ENCODE data around the gene KIF18A. TPM values are rescaled to one million over a fixed set of nuclear protein-coding genes. Genes with fewer than 3 reads are reported as not detected.

The KIF18A gene
- total and polyA plus RNA-seq, 2 experiments from 2014 or later, result 3.2 to 6.3 TPM

- no peaks in the 10 kb centered on the region for H3K27me3 ChIP-seq
- DNase-seq (ENCODE audit: low spot score), result no peak
- TF ChIP-seq EZH2 (IDR thresholded peaks at IDR 0.05; ENCODE audit: borderline replicate concordance) (no peak), CTCF (IDR thresholded peaks at IDR 0.05; ENCODE audit: poor library complexity) (no peak), EZH2phosphoT487 (IDR thresholded peaks at IDR 0.05; ENCODE audit: low read depth, severe bottlenecking, unreplicated experiment) (no peak)
- H3K4me2 ChIP-seq, result no peak overlapping the region
- H3K79me2 ChIP-seq, result no peaks in the 10 kb centered on the region
- no peak overlapping the region for H2AFZ ChIP-seq
- no peaks in the 10 kb centered on the region for H4K20me1 ChIP-seq (ENCODE audit: insufficient read depth, poor library complexity, severe bottlenecking)
- no peaks in the 10 kb centered on the region for H3K36me3 ChIP-seq (replicated peaks; ENCODE audit: insufficient read depth, low read depth)
- no peak overlapping the region for H3K27ac ChIP-seq
- no peak overlapping the region for H3K4me3 ChIP-seq
- H3K9me3 ChIP-seq (ENCODE audit: low read depth), result no peaks in the 10 kb centered on the region
- WGBS (ENCODE audit: low lambda C conversion rate, missing lambda C conversion rate), result 79% methylated on average over 3 of the region's 3 CpGs
- H3K4me1 ChIP-seq (ENCODE audit: insufficient read depth), result no peaks in the 10 kb centered on the region
- H3K9me2 ChIP-seq (replicated peaks; ENCODE audit: insufficient read depth), result no peaks in the 10 kb centered on the region
These were observed 15.2 kb upstream of the KIF18A start for GRCh38 chr11:28123151-28123581.

- H3K36me3 ChIP-seq (replicated peaks; ENCODE audit: insufficient read depth, low read depth), result no peaks in the 10 kb centered on the region
- H3K4me1 ChIP-seq (ENCODE audit: insufficient read depth), result no peaks in the 10 kb centered on the region
- no peak overlapping the region for H3K4me2 ChIP-seq
- no peaks in the 10 kb centered on the region for H3K9me2 ChIP-seq (replicated peaks; ENCODE audit: insufficient read depth)
- 97% methylated on average over 4 of the region's 4 CpGs for WGBS (ENCODE audit: low lambda C conversion rate, missing lambda C conversion rate)
- H3K27ac ChIP-seq, result no peak overlapping the region
- H3K9me3 ChIP-seq (ENCODE audit: low read depth), result no peaks in the 10 kb centered on the region
- H3K27me3 ChIP-seq, result no peaks in the 10 kb centered on the region
- no peak for DNase-seq (ENCODE audit: low spot score)
- H2AFZ ChIP-seq, result no peak overlapping the region
- TF ChIP-seq EZH2 (IDR thresholded peaks at IDR 0.05; ENCODE audit: borderline replicate concordance) (no peak), CTCF (IDR thresholded peaks at IDR 0.05; ENCODE audit: poor library complexity) (no peak), EZH2phosphoT487 (IDR thresholded peaks at IDR 0.05; ENCODE audit: low read depth, severe bottlenecking, unreplicated experiment) (no peak)
- no peaks in the 10 kb centered on the region for H4K20me1 ChIP-seq (ENCODE audit: insufficient read depth, poor library complexity, severe bottlenecking)
- H3K79me2 ChIP-seq, result peaks cover 6% of the 10 kb centered on the region
- no peak overlapping the region for H3K4me3 ChIP-seq
These were observed 9.8 kb upstream of the KIF18A start for GRCh38 chr11:28117712-28118111.

GRCh38 chr11:28114731-28115130 lies 6.8 kb upstream of the KIF18A start:
- WGBS (ENCODE audit: low lambda C conversion rate, missing lambda C conversion rate), result 92% methylated on average over 1 of the region's 1 CpG
- Histone ChIP-seq H3K9me2 (replicated peaks; ENCODE audit: insufficient read depth) (no peaks in the 10 kb centered on the region), H3K9me3 (ENCODE audit: low read depth) (no peaks in the 10 kb centered on the region), H3K79me2 (peaks cover 23% of the 10 kb centered on the region), H2AFZ (no peak overlapping the region), H3K36me3 (replicated peaks; ENCODE audit: insufficient read depth, low read depth) (no peaks in the 10 kb centered on the region), H3K4me2 (no peak overlapping the region), H3K4me1 (ENCODE audit: insufficient read depth) (peaks cover 10% of the 10 kb centered on the region), H4K20me1 (ENCODE audit: insufficient read depth, poor library complexity, severe bottlenecking) (no peaks in the 10 kb centered on the region), H3K27ac (no peak overlapping the region), H3K27me3 (no peaks in the 10 kb centered on the region), H3K4me3 (no peak overlapping the region)
- DNase-seq (ENCODE audit: low spot score), result no peak
- no peak for TF ChIP-seq EZH2phosphoT487 (IDR thresholded peaks at IDR 0.05; ENCODE audit: low read depth, severe bottlenecking, unreplicated experiment)
- TF ChIP-seq EZH2 (IDR thresholded peaks at IDR 0.05; ENCODE audit: borderline replicate concordance), result no peak
- no peak for TF ChIP-seq CTCF (IDR thresholded peaks at IDR 0.05; ENCODE audit: poor library complexity)

GRCh38 chr11:28114116-28114515 lies 6.2 kb upstream of the KIF18A start:
- H2AFZ ChIP-seq, result no peak overlapping the region
- no peak for DNase-seq (ENCODE audit: low spot score)
- 100% methylated on average over 4 of the region's 4 CpGs for WGBS (ENCODE audit: low lambda C conversion rate, missing lambda C conversion rate)
- no peaks in the 10 kb centered on the region for H3K27me3 ChIP-seq
- H3K9me3 ChIP-seq (ENCODE audit: low read depth), result no peaks in the 10 kb centered on the region
- no peak overlapping the region for H3K4me2 ChIP-seq
- H3K27ac ChIP-seq, result no peak overlapping the region
- H3K36me3 ChIP-seq (replicated peaks; ENCODE audit: insufficient read depth, low read depth), result no peaks in the 10 kb centered on the region
- peaks cover 29% of the 10 kb centered on the region for H3K79me2 ChIP-seq
- H3K9me2 ChIP-seq (replicated peaks; ENCODE audit: insufficient read depth), result no peaks in the 10 kb centered on the region
- no peaks in the 10 kb centered on the region for H4K20me1 ChIP-seq (ENCODE audit: insufficient read depth, poor library complexity, severe bottlenecking)
- no peak overlapping the region for H3K4me3 ChIP-seq
- peaks cover 16% of the 10 kb centered on the region for H3K4me1 ChIP-seq (ENCODE audit: insufficient read depth)
- no peak for TF ChIP-seq CTCF (IDR thresholded peaks at IDR 0.05; ENCODE audit: poor library complexity)
- TF ChIP-seq EZH2phosphoT487 (IDR thresholded peaks at IDR 0.05; ENCODE audit: low read depth, severe bottlenecking, unreplicated experiment), result no peak
- no peak for TF ChIP-seq EZH2 (IDR thresholded peaks at IDR 0.05; ENCODE audit: borderline replicate concordance)
